Esophagus muscularis mucosa (tissue), 4 donors: Measurements from ENCODE around the gene ACTN4. TPM values are rescaled to one million over a fixed set of nuclear protein-coding genes. Genes with fewer than 3 reads are reported as not detected.

Experiments used
- DNase-seq: peaks from one replicate; pipeline ENCODE4 v3.0.0-alpha.2; 2017; ENCODE audit errors: extremely low spot score
- H3K27ac ChIP-seq, 4 donors: fragments of 200-600 bp; sonication (generic); replicated peaks in 1 of 4; 1 replicate in 3 of 4; 2 replicates in 1 of 4; pipeline ENCODE4 v1.5.1; 2016 to 2019; ENCODE audit warnings: mild to moderate bottlenecking in 1 of 4
- H3K27me3 ChIP-seq, 4 donors: fragments of 200-600 bp; sonication (generic); one replicate each; pipeline versions ENCODE4 v1.5.1 to v1.6.0; 2016 to 2019
- H3K36me3 ChIP-seq, 4 donors: fragments of 200-600 bp; sonication (generic); one replicate each; pipeline ENCODE4 v1.5.1; 2016 to 2019
- H3K4me1 ChIP-seq, 4 donors: fragments of 200-600 bp; sonication (generic); one replicate each; pipeline ENCODE4 v1.5.1; 2016 to 2019
- H3K4me3 ChIP-seq, 4 donors: fragments of 200-600 bp; sonication (generic); 1 replicate in 2 of 4; 2 replicates in 2 of 4; pipeline ENCODE4 v1.5.1; 2016 to 2019; ENCODE audit warnings: mild to moderate bottlenecking in 4 of 4, moderate library complexity in 1 of 4
- H3K9me3 ChIP-seq, 4 donors: fragments of 200-600 bp; sonication (generic); 1 replicate in 3 of 4; 2 replicates in 1 of 4; pipeline ENCODE4 v1.5.1; 2016 to 2019
- EP300 ChIP-seq: sonication (generic); formaldehyde crosslinking; IDR thresholded peaks from one replicate; pipeline ENCODE4 v1.6.1; 2017; ENCODE audit warnings: antibody characterized with exemption
- POLR2A ChIP-seq: fragments of 450-650 bp; IDR thresholded peaks from one replicate; pipeline ENCODE4 v1.6.1; 2017; ENCODE audit warnings: antibody characterized with exemption, moderate library complexity, mild to moderate bottlenecking, low read depth
- POLR2AphosphoS5 ChIP-seq, 2 donors: sonication (generic); formaldehyde crosslinking; IDR thresholded peaks; one replicate each; pipeline ENCODE4 v1.6.1; 2017; ENCODE audit warnings: antibody characterized with exemption in 2 of 2
- WGBS: methylation state at CpG from one replicate; pipeline ENCODE4 v1.1.5; 2018; 5-methylcytosine and 5-hydroxymethylcytosine counted together
- intact Hi-C: fragments of 100-400 bp; cut with DNase I; formaldehyde crosslinking; loops from one replicate; pipeline ENCODE4 v1.15.1; 2023
- total RNA-seq, 4 donors: library from RNA; depleted of rRNA; stranded (reverse); fragments of >200 nt; gene quantifications; one replicate each; pipeline versions ENCODE4 v1.1.0 to v1.2.1, GENCODE V29; 2016
- TF ChIP-seq, protein P1 (sequence below), 3 experiments: fragments of 200-600 bp in 2 of 3; fragments of 450-650 bp in 1 of 3; sonication (generic) in 2 of 3; IDR thresholded peaks; one replicate each; pipeline ENCODE4 v1.5.1; 2017 to 2019; ENCODE audit warnings: antibody characterized with exemption in 3 of 3, mild to moderate bottlenecking in 2 of 3, moderate library complexity in 1 of 3

The ACTN4 gene
- total RNA-seq, 4 donors from 2014 or later, result 416 to 816 (median 598) TPM

DNA sequence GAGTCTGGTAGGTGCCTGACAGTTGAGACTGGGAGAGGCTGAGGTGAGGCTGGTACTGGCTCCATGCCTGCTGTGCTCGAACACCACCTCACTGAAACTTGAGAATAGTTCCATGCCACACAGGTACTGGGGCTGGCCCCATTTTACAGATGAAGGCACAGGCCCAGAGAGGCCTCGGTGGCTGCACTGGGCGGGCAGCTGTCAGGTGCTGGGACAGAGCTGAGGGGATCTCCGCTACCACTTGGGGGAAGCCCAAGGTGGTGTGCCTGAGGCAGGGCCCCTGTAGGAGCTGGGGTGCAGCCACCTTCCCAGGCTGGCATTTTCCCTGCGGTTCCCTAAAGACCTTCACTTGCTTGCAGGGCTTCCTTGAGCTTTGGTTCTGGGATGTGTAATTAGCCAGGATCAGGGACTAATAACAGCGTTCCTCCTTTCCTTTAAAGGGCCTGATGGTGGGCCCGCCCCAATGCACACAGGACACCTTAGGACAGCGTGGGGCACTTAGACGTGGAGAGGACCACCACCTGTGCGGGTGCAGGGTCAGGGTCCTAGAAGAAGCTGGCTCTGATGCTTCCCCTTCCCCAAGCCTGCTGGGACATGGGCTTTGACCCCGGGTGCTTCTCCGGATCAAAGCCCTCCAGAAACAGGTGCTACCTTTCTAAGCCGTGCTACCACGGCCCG lies 73.2 kb downstream of the ACTN4 start:
- peak overlapping the region; percentile 62 to 98 (median 76) for H3K27ac ChIP-seq

GRCh38 chr19:38721496-38721895 lies 74.0 kb downstream of the ACTN4 start:
- Histone ChIP-seq H3K4me3 (no peak overlapping the region), H3K9me3 (no peaks in the 10 kb centered on the region), H3K4me1 (peaks cover 54 to 66% (median 62%) of the 10 kb centered on the region in 4 donors), H3K27ac (peak overlapping the region; percentile 74 to 98 (median 76)), H3K27me3 (no peaks in the 10 kb centered on the region), H3K36me3 (peaks cover 86 to 100% (median 99%) of the 10 kb centered on the region in 4 donors)
- DNase-seq, result no peak
- intact Hi-C loops, result no loop called here
- TF ChIP-seq, protein P1, sequence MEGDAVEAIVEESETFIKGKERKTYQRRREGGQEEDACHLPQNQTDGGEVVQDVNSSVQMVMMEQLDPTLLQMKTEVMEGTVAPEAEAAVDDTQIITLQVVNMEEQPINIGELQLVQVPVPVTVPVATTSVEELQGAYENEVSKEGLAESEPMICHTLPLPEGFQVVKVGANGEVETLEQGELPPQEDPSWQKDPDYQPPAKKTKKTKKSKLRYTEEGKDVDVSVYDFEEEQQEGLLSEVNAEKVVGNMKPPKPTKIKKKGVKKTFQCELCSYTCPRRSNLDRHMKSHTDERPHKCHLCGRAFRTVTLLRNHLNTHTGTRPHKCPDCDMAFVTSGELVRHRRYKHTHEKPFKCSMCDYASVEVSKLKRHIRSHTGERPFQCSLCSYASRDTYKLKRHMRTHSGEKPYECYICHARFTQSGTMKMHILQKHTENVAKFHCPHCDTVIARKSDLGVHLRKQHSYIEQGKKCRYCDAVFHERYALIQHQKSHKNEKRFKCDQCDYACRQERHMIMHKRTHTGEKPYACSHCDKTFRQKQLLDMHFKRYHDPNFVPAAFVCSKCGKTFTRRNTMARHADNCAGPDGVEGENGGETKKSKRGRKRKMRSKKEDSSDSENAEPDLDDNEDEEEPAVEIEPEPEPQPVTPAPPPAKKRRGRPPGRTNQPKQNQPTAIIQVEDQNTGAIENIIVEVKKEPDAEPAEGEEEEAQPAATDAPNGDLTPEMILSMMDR (IDR thresholded peaks at IDR 0.05), result no peak
- no peak for TF ChIP-seq POLR2A
- TF ChIP-seq EP300, result no peak
- no peak for TF ChIP-seq POLR2AphosphoS5 (IDR thresholded peaks at IDR 0.05)
- WGBS, result 94% methylated on average over 18 of the region's 20 CpGs

More for the DNA sequence above, 73.2 kb downstream of the ACTN4 start:
- Histone ChIP-seq H3K4me3 (no peak overlapping the region), H3K27me3 (no peaks in the 10 kb centered on the region), H3K4me1 (peaks cover 58 to 74% (median 63%) of the 10 kb centered on the region in 4 donors), H3K9me3 (no peaks in the 10 kb centered on the region), H3K36me3 (peaks cover 86 to 100% (median 99%) of the 10 kb centered on the region in 4 donors)
- WGBS, result 84% methylated on average over 14 of the region's 15 CpGs
- TF ChIP-seq, protein P1 (IDR thresholded peaks at IDR 0.05), result no peak
- TF ChIP-seq EP300 (no peak), POLR2A (no peak), POLR2AphosphoS5 (IDR thresholded peaks at IDR 0.05) (no peak)
- no peak for DNase-seq
- intact Hi-C loops, result no loop called here

GRCh38 chr19:38721979-38722773 lies 74.7 kb downstream of the ACTN4 start:
- Histone ChIP-seq H3K27ac (peak overlapping the region; percentile 74 to 98 (median 76)), H3K36me3 (peaks cover 86 to 100% (median 99%) of the 10 kb centered on the region in 4 donors), H3K27me3 (no peaks in the 10 kb centered on the region), H3K4me3 (no peak overlapping the region), H3K9me3 (no peaks in the 10 kb centered on the region), H3K4me1 (peaks cover 56 to 70% (median 64%) of the 10 kb centered on the region in 4 donors)
- 49% methylated on average over 13 of the region's 17 CpGs for WGBS
- DNase-seq, result no peak
- intact Hi-C loops, result no loop called here
- TF ChIP-seq POLR2A (no peak), EP300 (no peak), POLR2AphosphoS5 (IDR thresholded peaks at IDR 0.05) (peak in 1 of 2 donors; percentile 30)

GRCh38 chr19:38722947-38723605 lies 75.6 kb downstream of the ACTN4 start:
- intact Hi-C loops, result no loop called here
- DNase-seq, result no peak

More at GRCh38 chr19:38722947-38723605, 75.6 kb downstream of the ACTN4 start:
- Histone ChIP-seq H3K36me3 (peaks cover 84 to 100% (median 99%) of the 10 kb centered on the region in 4 donors), H3K27me3 (no peaks in the 10 kb centered on the region), H3K9me3 (no peaks in the 10 kb centered on the region), H3K4me1 (peaks cover 65 to 72% (median 69%) of the 10 kb centered on the region in 4 donors), H3K4me3 (no peak overlapping the region), H3K27ac (peak overlapping the region; percentile 74 to 98 (median 76))
- WGBS, result 83% methylated on average over 10 of the region's 10 CpGs
- no peak for TF ChIP-seq POLR2AphosphoS5 (IDR thresholded peaks at IDR 0.05)
- TF ChIP-seq, protein P1 (IDR thresholded peaks at IDR 0.05), result no peak
